Naive thymus-derived CD8-positive, alpha-beta T cell (primary cell): ENCODE measurements around the gene KRTAP10-7. TPM values are rescaled to one million over a fixed set of nuclear protein-coding genes. Genes with fewer than 3 reads are reported as not detected.
"Not testable (repeated sequence)": the region's sequence is repeated elsewhere in the genome, so short reads cannot be mapped to it uniquely, and the experiment has no call there.

Experiments used
- ATAC-seq, 2 donors: fragments of 150-1000 bp; cut with Tn5 transposase in 1 of 2; sonication (Bioruptor Pico), chemical (Tn5 transposase) in 1 of 2; 1 replicate in 1 of 2; 2 replicates in 1 of 2; pipeline ENCODE4 v1.10.0; 2021; ENCODE audit warnings: mild to moderate bottlenecking in 2 of 2, moderate library complexity in 2 of 2
- POLR2A ChIA-PET: fragments of 350-600 bp; sonication (Branson Sonifier 250); formaldehyde crosslinking; loops from one replicate; lab custom pipeline; 2021; ENCODE audit warnings: antibody characterized with exemption; lab: Charles Lee
- DNase-seq, 10 donors: peaks; one replicate each; pipeline versions ENCODE4 v3.0.0 to v3.0.0-alpha.2; 2020 to 2022
- H3K27ac Mint-ChIP-seq, 10 donors: one replicate each; pipeline ENCODE4 v1.8.0; 2020 to 2022; ENCODE audit warnings: mild to moderate bottlenecking in 10 of 10, mixed read lengths in 10 of 10, moderate library complexity in 4 of 10, inconsistent platforms in 1 of 10
- H3K27me3 Mint-ChIP-seq, 5 donors: one replicate each; pipeline ENCODE4 v1.8.0; 2021 to 2022; ENCODE audit warnings: mixed read lengths in 5 of 5
- H3K36me3 Mint-ChIP-seq, 3 donors: one replicate each; pipeline ENCODE4 v1.8.0; 2020 to 2022; ENCODE audit warnings: mixed read lengths in 3 of 3, mild to moderate bottlenecking in 2 of 3, inconsistent platforms in 1 of 3
- H3K4me1 Mint-ChIP-seq, 4 donors: one replicate each; pipeline ENCODE4 v1.8.0; 2021 to 2022; ENCODE audit warnings: mixed read lengths in 4 of 4
- H3K4me3 Mint-ChIP-seq, 10 donors: one replicate each; pipeline ENCODE4 v1.8.0; 2020 to 2022; ENCODE audit warnings: mild to moderate bottlenecking in 10 of 10, mixed read lengths in 10 of 10, moderate library complexity in 6 of 10, inconsistent platforms in 1 of 10
- H3K9me3 Mint-ChIP-seq, 9 donors: one replicate each; pipeline ENCODE4 v1.8.0; 2020 to 2022; ENCODE audit warnings: mixed read lengths in 9 of 9, mild to moderate bottlenecking in 3 of 9, inconsistent platforms in 1 of 9, moderate library complexity in 1 of 9
- polyA plus RNA-seq, 3 donors: library from polyadenylated mRNA; unstranded; fragments of 300-500 nt; fragmentation: Illumina TruSeq; gene quantifications; one replicate each; pipeline ENCODE4 v1.2.3, GENCODE V29; 2021
- total RNA-seq, 8 experiments: library from RNA in 2 of 8; stranded (reverse) in 2 of 8; gene quantifications; one replicate each; pipeline ENCODE4 v1.2.3 and lab custom pipeline; 2021 to 2026

Gene KRTAP10-7
- total and polyA plus RNA-seq, 5 experiments from 2014 or later: not detected

GRCh38 chr21:44644878-44645277 is 44.5 kb downstream of the KRTAP10-7 start:
- H3K27me3 Mint-ChIP-seq: peaks cover 0 to 5% (median 0%) of the 10 kb centered on the region in 5 donors

GRCh38 chr21:44646366-44647221 is 46.2 kb downstream of the KRTAP10-7 start, which contains the start of gene KRTAP10-11:
TSS of gene KRTAP10-11 (plus strand) at chr21:44646414. CDS start at chr21:44646459, 45 bp downstream.
- H3K4me3 Mint-ChIP-seq: peak within 1 kb of the TSS in 1 of 10 donors; percentile 22
- H3K27ac Mint-ChIP-seq: peak within 1 kb of the TSS in 7 of 10 donors; percentile 28 to 87 (median 52)
- peaks cover 0 to 23% (median 12%) of the 10 kb centered on the region in 3 donors for H3K36me3 Mint-ChIP-seq
- H3K27me3 Mint-ChIP-seq, DNase-seq, ATAC-seq: not testable (repeated sequence)
- peaks cover 10 to 46% (median 24%) of the 10 kb centered on the region in 9 donors for H3K9me3 Mint-ChIP-seq
- H3K4me1 Mint-ChIP-seq: peaks cover 5 to 32% (median 15%) of the 10 kb centered on the region in 4 donors
- POLR2A ChIA-PET: interaction anchor here (0.9 to 1.7 kb wide), 2 partner anchors 11 to 22 kb away, joined by 5 to 6 read pairs; partner anchors contain the start of gene KRTAP12-3

More at GRCh38 chr21:44644878-44645277, 44.5 kb downstream of the KRTAP10-7 start:
- DNase-seq (no peak), ATAC-seq (no peak)
- peaks cover 5 to 18% (median 12%) of the 10 kb centered on the region in 4 donors for H3K4me1 Mint-ChIP-seq
- H3K4me3 Mint-ChIP-seq: no peak overlapping the region
- peaks cover 10 to 58% (median 34%) of the 10 kb centered on the region in 9 donors for H3K9me3 Mint-ChIP-seq
- H3K36me3 Mint-ChIP-seq: peaks cover 0 to 29% (median 14%) of the 10 kb centered on the region in 3 donors
- H3K27ac Mint-ChIP-seq: peak overlapping the region in 1 of 10 donors; percentile 28
- POLR2A ChIA-PET: interaction anchor here (0.6 to 1.4 kb wide), 3 partner anchors 13 to 1329 kb away, joined by 3 to 5 read pairs (median 3); partner anchors contain the start of gene KRTAP12-3

- DNase-seq: no peak
- Mint-ChIP-seq H3K4me3 (peak overlapping the region in 1 of 10 donors; percentile 22), H3K36me3 (peaks cover 0 to 20% (median 12%) of the 10 kb centered on the region in 3 donors), H3K27ac (peak overlapping the region in 7 of 10 donors; percentile 19 to 87 (median 52)), H3K4me1 (peaks cover 5 to 33% (median 15%) of the 10 kb centered on the region in 4 donors), H3K9me3 (peaks cover 8 to 43% (median 24%) of the 10 kb centered on the region in 9 donors), H3K27me3 (no peaks in the 10 kb centered on the region)
- POLR2A ChIA-PET: interaction anchor here (1.7 kb wide), 1 partner anchor 10 kb away, joined by 6 read pairs; the partner anchor contains the start of gene KRTAP12-3
- no peak for ATAC-seq
These were observed 46.8 kb downstream of the KRTAP10-7 start for GRCh38 chr21:44647222-44647552.

- ATAC-seq (no peak), DNase-seq (no peak)
- Mint-ChIP-seq H3K4me1 (peaks cover 9 to 41% (median 22%) of the 10 kb centered on the region in 4 donors), H3K9me3 (peaks cover 6 to 32% (median 14%) of the 10 kb centered on the region in 9 donors), H3K27ac (peak overlapping the region in 1 of 10 donors; percentile 71), H3K4me3 (no peak overlapping the region), H3K36me3 (peaks cover 0 to 15% (median 12%) of the 10 kb centered on the region in 3 donors), H3K27me3 (no peaks in the 10 kb centered on the region)
- POLR2A ChIA-PET: interaction anchor here (1.2 kb wide), 1 partner anchor 10 kb away, joined by 4 read pairs; the partner anchor contains the start of gene KRTAP12-3
These were observed 48.3 kb downstream of the KRTAP10-7 start for GRCh38 chr21:44648557-44649311.

- Mint-ChIP-seq H3K9me3 (peaks cover 1 to 31% (median 6%) of the 10 kb centered on the region in 9 donors), H3K27me3 (no peaks in the 10 kb centered on the region), H3K4me1 (peaks cover 13 to 50% (median 31%) of the 10 kb centered on the region in 4 donors), H3K27ac (peak overlapping the region in 5 of 10 donors; percentile 35 to 71 (median 50)), H3K36me3 (peaks cover 0 to 6% (median 5%) of the 10 kb centered on the region in 3 donors), H3K4me3 (no peak overlapping the region)
- POLR2A ChIA-PET: interaction anchor here (1.2 kb wide), 1 partner anchor 9 kb away, joined by 4 read pairs; the partner anchor contains the start of gene KRTAP12-3
- DNase-seq: no peak
- no peak for ATAC-seq
These were observed 49.2 kb downstream of the KRTAP10-7 start for GRCh38 chr21:44649521-44650100.

- no peak for ATAC-seq
- POLR2A ChIA-PET: interaction anchor here (2.8 kb wide), 1 partner anchor 8 kb away, joined by 9 read pairs; no protein-coding TSS in a partner anchor
- H3K27me3 Mint-ChIP-seq: no peaks in the 10 kb centered on the region
- peak overlapping the region in 8 of 10 donors; percentile 35 to 73 (median 58) for H3K27ac Mint-ChIP-seq
- no peak for DNase-seq
- H3K9me3 Mint-ChIP-seq: peaks cover 0 to 28% (median 0%) of the 10 kb centered on the region in 9 donors
- no peaks in the 10 kb centered on the region for H3K36me3 Mint-ChIP-seq
- peak overlapping the region in 1 of 10 donors; percentile 54 for H3K4me3 Mint-ChIP-seq
- peaks cover 15 to 55% (median 38%) of the 10 kb centered on the region in 4 donors for H3K4me1 Mint-ChIP-seq
These were observed 50.0 kb downstream of the KRTAP10-7 start for GRCh38 chr21:44650265-44650972.

- DNase-seq (no peak), ATAC-seq (no peak)
- Mint-ChIP-seq H3K4me3 (peak overlapping the region in 1 of 10 donors; percentile 29), H3K27me3 (no peaks in the 10 kb centered on the region), H3K4me1 (peaks cover 15 to 58% (median 44%) of the 10 kb centered on the region in 4 donors), H3K9me3 (peaks cover 0 to 32% (median 4%) of the 10 kb centered on the region in 9 donors), H3K36me3 (peaks cover 0 to 4% (median 3%) of the 10 kb centered on the region in 3 donors), H3K27ac (peak overlapping the region in 7 of 10 donors; percentile 40 to 90 (median 81))
- POLR2A ChIA-PET: interaction anchor here (0.7 to 2.8 kb wide), 2 partner anchors 8 to 61 kb away, joined by 4 to 9 read pairs; no protein-coding TSS in a partner anchor
These were observed 50.7 kb downstream of the KRTAP10-7 start for GRCh38 chr21:44650973-44651675.

Other genes starting within 250 kb of the KRTAP10-7 start
- gene TRPM2, start 247.0 kb upstream of the KRTAP10-7 start, total RNA-seq: under 1 TPM; 0.31 to 0.58 TPM
- gene TRPM2, start 247.0 kb upstream of the KRTAP10-7 start, polyA plus RNA-seq: 1 to 10 TPM in 1 of 3 donors, under 1 TPM in 2; 0.20 to 1.2 (median 0.37) TPM
- gene LRRC3, start 145.1 kb upstream of the KRTAP10-7 start, total RNA-seq: under 1 TPM; 0.88 to 0.91 TPM
- gene LRRC3, start 145.1 kb upstream of the KRTAP10-7 start, polyA plus RNA-seq: under 1 TPM; 0.06 to 0.32 (median 0.08) TPM
- gene KRTAP10-1, start 60.4 kb upstream of the KRTAP10-7 start, total RNA-seq: not detected
- not detected for gene KRTAP10-1, start 60.4 kb upstream of the KRTAP10-7 start, polyA plus RNA-seq
- gene KRTAP10-2, start 49.1 kb upstream of the KRTAP10-7 start, total RNA-seq: not detected
- gene KRTAP10-2, start 49.1 kb upstream of the KRTAP10-7 start, polyA plus RNA-seq: not detected
- not detected for gene KRTAP10-3, start 41.8 kb upstream of the KRTAP10-7 start, total RNA-seq
- not detected for gene KRTAP10-3, start 41.8 kb upstream of the KRTAP10-7 start, polyA plus RNA-seq
- gene KRTAP10-4, start 26.9 kb upstream of the KRTAP10-7 start, total RNA-seq: not detected
- not detected for gene KRTAP10-4, start 26.9 kb upstream of the KRTAP10-7 start, polyA plus RNA-seq
- gene KRTAP10-5, start 20.0 kb upstream of the KRTAP10-7 start, total RNA-seq: not detected
- gene KRTAP10-5, start 20.0 kb upstream of the KRTAP10-7 start, polyA plus RNA-seq: not detected
- gene KRTAP10-6, start 8.1 kb upstream of the KRTAP10-7 start, total RNA-seq: not detected
- not detected for gene KRTAP10-6, start 8.1 kb upstream of the KRTAP10-7 start, polyA plus RNA-seq
- not detected for gene KRTAP10-8, start 11.5 kb downstream of the KRTAP10-7 start, total RNA-seq
- not detected for gene KRTAP10-8, start 11.5 kb downstream of the KRTAP10-7 start, polyA plus RNA-seq
- gene KRTAP10-9, start 26.5 kb downstream of the KRTAP10-7 start, total RNA-seq: not detected
- gene KRTAP10-9, start 26.5 kb downstream of the KRTAP10-7 start, polyA plus RNA-seq: not detected
- gene KRTAP10-10, start 36.8 kb downstream of the KRTAP10-7 start, total RNA-seq: not detected
- gene KRTAP10-10, start 36.8 kb downstream of the KRTAP10-7 start, polyA plus RNA-seq: not detected
- not detected for gene KRTAP10-11, start 45.8 kb downstream of the KRTAP10-7 start, total RNA-seq
- gene KRTAP10-11, start 45.8 kb downstream of the KRTAP10-7 start, polyA plus RNA-seq: not detected
- gene KRTAP12-4, start 54.1 kb downstream of the KRTAP10-7 start, total RNA-seq: not detected
- gene KRTAP12-4, start 54.1 kb downstream of the KRTAP10-7 start, polyA plus RNA-seq: not detected
- not detected for gene KRTAP12-3, start 57.3 kb downstream of the KRTAP10-7 start, total RNA-seq
- gene KRTAP12-3, start 57.3 kb downstream of the KRTAP10-7 start, polyA plus RNA-seq: not detected
- not detected for gene KRTAP12-2, start 66.3 kb downstream of the KRTAP10-7 start, total RNA-seq
- gene KRTAP12-2, start 66.3 kb downstream of the KRTAP10-7 start, polyA plus RNA-seq: not detected
- gene KRTAP12-1, start 81.6 kb downstream of the KRTAP10-7 start, total RNA-seq: not detected
- gene KRTAP12-1, start 81.6 kb downstream of the KRTAP10-7 start, polyA plus RNA-seq: not detected
- not detected for gene KRTAP10-12, start 96.6 kb downstream of the KRTAP10-7 start, total RNA-seq
- not detected for gene KRTAP10-12, start 96.6 kb downstream of the KRTAP10-7 start, polyA plus RNA-seq
- gene TSPEAR, start 111.0 kb downstream of the KRTAP10-7 start, total RNA-seq: not detected
- gene TSPEAR, start 111.0 kb downstream of the KRTAP10-7 start, polyA plus RNA-seq: under 1 TPM in 1 of 3 donors, not detected in 2; 0.07 TPM
- gene UBE2G2, start 201.2 kb downstream of the KRTAP10-7 start, total RNA-seq: 100 to 1,000 TPM; 167 to 186 TPM
- gene UBE2G2, start 201.2 kb downstream of the KRTAP10-7 start, polyA plus RNA-seq: 10 to 100 TPM; 56.2 to 72.8 (median 62.3) TPM
- 10 to 100 TPM; 50.2 to 54.6 TPM for gene SUMO3, start 217.5 kb downstream of the KRTAP10-7 start, total RNA-seq
- gene SUMO3, start 217.5 kb downstream of the KRTAP10-7 start, polyA plus RNA-seq: 10 to 100 TPM; 82.8 to 94.1 (median 86.7) TPM